GM18502 (cell line): ENCODE data around the gene EMP2.

Experiments
- ATAC-seq: cut with Tn5 transposase; IDR thresholded peaks from one replicate; pipeline ENCODE4 v1.9.1; 2021; ENCODE audit warnings: mild to moderate bottlenecking; ENCODE audit not compliant: unreplicated experiment, poor library complexity

EMP2 gene

GRCh38 chr16:10497132-10498101 lies 83.0 kb downstream of the EMP2 start:
- ATAC-seq, result no peak

GRCh38 chr16:10495031-10495345 lies 85.4 kb downstream of the EMP2 start:
- ATAC-seq, result no peak

GRCh38 chr16:10494343-10495030 lies 85.9 kb downstream of the EMP2 start:
- ATAC-seq, result no peak

- ATAC-seq, result no peak
Measured at GRCh38 chr16:10493276-10493675, 87.1 kb downstream of the EMP2 start.

GRCh38 chr16:10490141-10490540 lies 90.3 kb downstream of the EMP2 start:
- ATAC-seq, result no peak

GRCh38 chr16:10485698-10486382 lies 94.6 kb downstream of the EMP2 start:
- no peak for ATAC-seq

GRCh38 chr16:10485159-10485558 lies 95.2 kb downstream of the EMP2 start:
- no peak for ATAC-seq

GRCh38 chr16:10480151-10480550 lies 100.2 kb downstream of the EMP2 start:
- ATAC-seq, result no peak
